HL-60 (cell line): Measurements from ENCODE around the gene RFWD3.

Source experiments
- CTCF ChIP-seq: IDR thresholded peaks from one replicate; pipeline ENCODE4 v1.5.1; 2011; ENCODE audit warnings: low read length, control low read depth, inconsistent platforms; ENCODE audit not compliant: insufficient read depth
- POLR2AphosphoS5 ChIP-seq: IDR thresholded peaks from 2 replicates; pipeline ENCODE4 v1.6.1; 2012; ENCODE audit warnings: low read depth
- REST ChIP-seq: IDR thresholded peaks from 2 replicates; pipeline ENCODE4 v1.6.1; 2012; ENCODE audit warnings: low read depth; ENCODE audit not compliant: insufficient replicate concordance

- TF ChIP-seq CTCF (no peak), REST (no peak), POLR2AphosphoS5 (no peak)
Observed at GRCh38 chr16:74582970-74583369, 83.7 kb downstream of the RFWD3 start.
